GM12878 (cell line): ENCODE data around the gene TBC1D25.

ENCODE experiments used
- BHLHE40 ChIP-seq, 2 experiments: fragments of 450-650 bp in 1 of 2; IDR thresholded peaks; 2 replicates each; pipeline ENCODE4 v1.6.1; 2011 to 2017; ENCODE audit warnings: low read depth in 2 of 2, borderline replicate concordance in 1 of 2, improper control_type of control experiment in 1 of 2, low read length in 1 of 2, mild to moderate bottlenecking in 1 of 2
- CBX3 ChIP-seq: fragments of 200-600 bp; sonication (generic); IDR thresholded peaks from 2 replicates; pipeline ENCODE4 v1.6.1; 2016; ENCODE audit warnings: low read depth, borderline replicate concordance
- CEBPZ ChIP-seq: fragments of 150-350 bp; IDR thresholded peaks from 2 replicates; pipeline ENCODE4 v1.6.1; 2016; ENCODE audit warnings: low read depth, low read length
- CREB1 ChIP-seq: IDR thresholded peaks from 2 replicates; pipeline ENCODE4 v1.6.1; 2012; ENCODE audit warnings: low read depth, mild to moderate bottlenecking, inconsistent platforms
- CTCF ChIP-seq, 3 experiments: IDR thresholded peaks in 2 of 3; conservative IDR thresholded peaks in 1 of 3; 2 replicates each; pipeline ENCODE4 v1.5.1; 2011; ENCODE audit warnings: low read depth in 3 of 3, low read length in 3 of 3, mild to moderate bottlenecking in 3 of 3, control low read depth in 2 of 3, moderate library complexity in 2 of 3, inconsistent platforms in 1 of 3, mixed read lengths in 1 of 3; ENCODE audit not compliant: control insufficient read depth in 2 of 3, insufficient read depth in 1 of 3; ENCODE audit errors: extremely low read depth in 1 of 3
- EZH2 ChIP-seq: IDR thresholded peaks from 2 replicates; pipeline ENCODE4 v1.6.1; 2012; ENCODE audit warnings: low read depth, mild to moderate bottlenecking, control low read depth, inconsistent platforms, low read length, borderline replicate concordance; ENCODE audit not compliant: control insufficient read depth
- GABPA ChIP-seq: IDR thresholded peaks from 2 replicates; pipeline ENCODE4 v1.6.1; 2014; ENCODE audit warnings: antibody characterized with exemption, low read depth, mild to moderate bottlenecking, inconsistent platforms
- MXI1 ChIP-seq: fragments of 150-350 bp; IDR thresholded peaks from 2 replicates; pipeline ENCODE4 v1.6.1; 2011; ENCODE audit warnings: low read depth, mild to moderate bottlenecking, inconsistent platforms, low read length, improper control_type of control experiment
- MYC ChIP-seq: IDR thresholded peaks from 2 replicates; pipeline ENCODE4 v1.6.1; 2011; ENCODE audit warnings: mild to moderate bottlenecking, low read length, moderate library complexity, inconsistent platforms; ENCODE audit not compliant: insufficient read depth, insufficient replicate concordance, insufficient read length, severe bottlenecking
- RCOR1 ChIP-seq: conservative IDR thresholded peaks from 2 replicates; pipeline ENCODE4 v1.6.1; 2012; ENCODE audit warnings: low read depth, low read length, improper control_type of control experiment
- RFX5 ChIP-seq: IDR thresholded peaks from 2 replicates; pipeline ENCODE4 v1.6.1; 2011; ENCODE audit warnings: low read depth, low read length, improper control_type of control experiment
- SREBF2 ChIP-seq: IDR thresholded peaks from 2 replicates; pipeline ENCODE4 v1.6.1; 2012; ENCODE audit warnings: mild to moderate bottlenecking, low read length
- TF ChIP-seq, protein P1 (sequence below): IDR thresholded peaks from 2 replicates; pipeline ENCODE4 v1.6.1; 2012; ENCODE audit warnings: low read depth, low read length, improper control_type of control experiment

GRCh38 chrX:48538641-48539344, 721 bp upstream of the TBC1D25 start:
- TF ChIP-seq EZH2 (no peak), SREBF2 (no peak), BHLHE40 (IDR thresholded peaks at IDR 0.05; ENCODE audit: borderline replicate concordance in 1 of 2, low read depth in 2 of 2, low read length in 1 of 2) (no peak), MXI1 (no peak), GABPA (no peak), MYC (no peak), CTCF (IDR thresholded peaks at IDR 0.05 in 2 of 3, conservative IDR thresholded peaks at IDR 0.05 in 1 of 3; ENCODE audit: control insufficient read depth in 2 of 3, extremely low read depth in 1 of 3, insufficient read depth in 1 of 3, low read depth in 3 of 3, low read length in 3 of 3) (no peak), CBX3 (no peak), CREB1 (no peak), CEBPZ (no peak), RCOR1 (no peak), RFX5 (no peak)
- TF ChIP-seq, protein P1, sequence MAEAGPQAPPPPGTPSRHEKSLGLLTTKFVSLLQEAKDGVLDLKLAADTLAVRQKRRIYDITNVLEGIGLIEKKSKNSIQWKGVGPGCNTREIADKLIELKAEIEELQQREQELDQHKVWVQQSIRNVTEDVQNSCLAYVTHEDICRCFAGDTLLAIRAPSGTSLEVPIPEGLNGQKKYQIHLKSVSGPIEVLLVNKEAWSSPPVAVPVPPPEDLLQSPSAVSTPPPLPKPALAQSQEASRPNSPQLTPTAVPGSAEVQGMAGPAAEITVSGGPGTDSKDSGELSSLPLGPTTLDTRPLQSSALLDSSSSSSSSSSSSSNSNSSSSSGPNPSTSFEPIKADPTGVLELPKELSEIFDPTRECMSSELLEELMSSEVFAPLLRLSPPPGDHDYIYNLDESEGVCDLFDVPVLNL: no peak
